ENCODE data around the gene TNS3.
"Not testable (repeated sequence)": the region's sequence is repeated elsewhere in the genome, so short reads cannot be mapped to it uniquely, and the experiment has no call there.

Gene TNS3

DNA sequence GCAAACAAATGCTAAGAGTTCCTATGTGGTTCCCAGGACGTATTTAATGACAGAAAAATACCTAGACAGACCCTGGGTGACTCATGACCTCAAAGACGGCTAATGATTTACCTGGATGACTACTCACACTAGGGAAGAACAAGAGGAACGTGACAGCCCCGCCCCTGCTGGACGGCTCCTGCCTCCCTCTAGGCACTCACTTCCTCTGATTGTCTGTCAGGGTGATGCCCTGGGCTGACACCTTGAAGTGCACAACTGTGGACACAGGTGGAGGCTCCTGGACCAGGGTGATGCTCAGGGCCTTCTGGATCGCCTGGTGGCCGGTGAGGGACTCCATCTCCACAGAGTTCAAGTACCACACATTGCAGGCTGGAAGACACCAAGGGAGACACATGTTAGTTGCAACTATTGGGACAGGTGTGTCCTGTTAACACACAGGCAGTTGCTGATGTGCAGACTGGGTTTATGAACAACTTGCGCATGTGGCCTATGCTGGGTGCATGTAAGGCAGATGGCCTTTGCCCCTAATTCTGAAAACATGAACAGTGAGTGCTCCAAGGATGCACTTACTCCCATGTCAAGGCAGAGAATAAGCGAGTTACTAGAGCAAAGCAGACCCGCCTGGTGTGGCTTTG, 298.3 kb downstream of the TNS3 start:
- no peak for DNase-seq (ENCODE audit: low read depth in 2 of 2)

DNA sequence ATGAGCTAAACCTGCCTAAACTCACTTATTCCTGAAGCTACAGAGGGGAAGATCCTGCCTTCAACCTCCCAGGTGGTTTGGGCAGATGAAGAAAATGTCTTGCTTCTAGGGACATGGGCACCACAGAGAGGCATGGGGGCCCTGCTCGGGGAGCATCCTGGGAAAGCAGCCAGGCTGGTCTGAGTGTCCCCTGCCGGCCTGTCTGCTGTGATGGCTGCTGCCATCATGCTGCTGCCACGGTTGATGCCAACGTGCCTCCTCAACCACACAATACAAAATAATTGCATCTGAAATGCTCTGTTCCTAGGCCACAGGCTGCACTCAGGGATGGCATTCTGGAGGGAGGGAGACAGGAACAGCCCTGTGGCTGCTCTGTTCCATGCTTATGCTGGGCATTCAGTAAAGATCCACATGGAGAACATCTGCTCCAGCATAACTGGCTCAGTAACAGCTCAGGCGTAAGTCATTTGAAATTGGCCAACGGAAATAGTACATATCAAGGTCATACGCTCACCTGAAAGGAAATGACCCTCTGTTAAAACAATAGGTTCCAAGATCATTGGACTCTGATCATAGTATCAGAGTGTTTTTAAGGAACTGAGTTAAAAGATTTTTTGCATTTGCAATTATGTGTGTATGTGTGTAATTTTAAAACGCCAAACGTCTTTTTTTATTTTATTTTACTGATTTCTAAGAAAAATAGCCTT, 299.0 kb downstream of the TNS3 start:
- no peak for DNase-seq (ENCODE audit: low read depth in 2 of 2)

DNA sequence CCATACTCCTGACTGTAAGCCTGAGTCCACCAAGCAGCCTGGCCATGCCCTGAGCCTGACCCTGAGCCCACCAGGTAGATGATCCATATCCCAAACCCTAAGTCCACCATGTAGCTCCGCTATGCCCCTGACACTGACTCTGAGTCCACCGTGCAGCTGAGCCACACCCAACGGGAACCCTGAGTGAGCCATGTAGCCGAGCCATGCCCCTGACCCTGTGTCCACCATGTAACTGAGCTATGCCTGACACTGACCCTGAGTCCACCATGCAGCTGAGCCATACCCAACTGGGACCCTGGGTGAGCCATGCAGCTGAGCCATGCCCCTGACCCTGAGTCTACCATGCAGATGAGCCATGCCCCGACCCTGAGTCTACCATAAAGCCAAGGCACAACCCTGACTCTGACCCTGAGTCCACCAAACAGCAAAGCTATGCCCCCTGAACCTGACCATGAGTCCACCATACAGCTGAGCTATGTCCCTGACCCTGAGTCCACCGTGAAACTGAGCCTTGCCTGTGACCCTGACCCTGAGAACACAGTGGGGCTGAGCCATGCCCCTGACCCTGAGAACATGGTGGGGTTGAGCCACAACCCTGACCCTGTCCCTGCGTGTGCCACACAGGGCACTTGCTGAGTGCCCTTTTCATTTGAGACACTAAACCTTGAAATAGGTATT, 299.8 kb downstream of the TNS3 start:
- no peak for DNase-seq (ENCODE audit: low read depth in 2 of 2)

DNA sequence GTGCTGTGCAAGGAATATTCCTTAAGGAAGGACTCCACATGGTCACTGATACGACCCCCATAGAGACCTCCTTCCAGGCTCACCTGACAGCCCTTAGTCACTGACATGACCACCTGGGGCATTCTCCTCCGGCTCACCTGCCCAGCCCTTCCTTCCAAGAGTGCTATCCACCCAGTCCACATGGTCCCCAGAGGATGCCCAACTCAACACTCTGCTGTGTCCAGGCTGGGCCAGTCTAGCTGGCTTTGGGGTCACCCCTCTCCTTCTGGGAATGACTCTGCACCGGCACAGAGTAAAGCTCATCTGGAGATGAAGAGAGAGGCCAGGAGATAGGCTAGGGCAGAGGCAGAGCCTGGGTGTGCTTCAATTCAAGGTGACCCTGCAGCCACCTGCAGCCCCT, 300.8 kb downstream of the TNS3 start:
- no peak for DNase-seq (ENCODE audit: low read depth in 2 of 2)

DNA sequence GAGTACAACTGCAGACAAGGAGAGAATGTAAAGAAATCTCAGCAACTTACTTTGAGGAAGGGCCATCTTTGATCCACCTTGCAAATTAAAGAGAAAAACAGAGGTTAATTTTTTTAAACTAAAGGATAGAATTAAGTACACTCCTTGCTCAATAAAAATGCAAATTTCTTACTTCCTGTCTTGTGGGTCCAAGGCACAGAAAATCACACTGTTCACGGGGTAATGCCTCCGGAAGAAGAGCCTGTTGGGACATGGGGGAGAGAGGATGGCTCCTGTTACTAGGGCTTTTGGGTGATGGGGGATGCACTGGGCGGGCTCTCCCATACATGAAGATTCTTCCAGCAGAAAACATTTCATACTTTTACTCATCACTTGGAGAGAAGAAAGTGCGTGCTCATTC, 301.8 kb downstream of the TNS3 start:
- DNase-seq (ENCODE audit: low read depth in 2 of 2), result no peak

DNA sequence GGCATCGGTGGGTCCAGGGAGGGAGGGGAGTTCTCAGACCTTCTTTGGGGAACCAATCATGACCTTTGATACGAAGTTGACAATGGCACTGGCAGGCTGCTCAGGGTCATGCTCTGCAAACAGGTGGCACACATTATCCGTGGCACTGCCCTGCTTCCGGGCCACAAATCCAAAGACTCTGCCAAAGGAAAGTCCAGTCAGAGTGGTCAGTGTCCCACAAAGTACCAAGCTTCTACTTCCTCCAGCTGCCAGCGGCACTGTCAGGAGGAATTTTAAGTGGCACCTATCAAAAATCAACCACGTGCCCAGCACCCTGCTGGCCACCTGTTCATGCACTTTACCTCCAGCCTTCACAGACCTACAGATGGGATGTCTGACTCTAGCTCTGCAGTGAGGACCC, 303.9 kb downstream of the TNS3 start:
- DNase-seq (ENCODE audit: low read depth in 2 of 2), result no peak

DNA sequence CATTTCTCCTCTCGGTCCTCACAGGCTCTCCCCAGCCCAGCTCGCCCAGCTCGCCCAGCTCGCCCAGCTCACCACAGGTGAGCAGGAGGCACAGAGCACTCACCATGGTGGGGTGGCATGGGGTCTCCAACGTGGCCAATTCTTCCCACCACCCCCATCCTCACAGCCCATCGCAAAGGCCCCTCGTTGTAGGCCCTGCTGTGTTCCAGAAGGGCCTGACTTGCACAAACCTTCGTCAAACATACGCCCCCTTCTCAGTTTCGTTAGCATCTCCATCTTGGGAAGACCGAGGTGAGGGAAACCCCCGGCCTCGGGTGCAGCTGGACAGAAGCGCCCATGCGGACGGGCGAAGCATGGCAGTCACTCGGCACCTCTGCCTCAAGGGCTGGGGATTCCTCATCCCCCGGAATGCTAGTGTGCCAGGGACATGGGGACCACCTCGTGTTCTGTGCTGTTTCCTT, 304.6 kb downstream of the TNS3 start:
- no peak for DNase-seq (ENCODE audit: low read depth in 2 of 2)

DNA sequence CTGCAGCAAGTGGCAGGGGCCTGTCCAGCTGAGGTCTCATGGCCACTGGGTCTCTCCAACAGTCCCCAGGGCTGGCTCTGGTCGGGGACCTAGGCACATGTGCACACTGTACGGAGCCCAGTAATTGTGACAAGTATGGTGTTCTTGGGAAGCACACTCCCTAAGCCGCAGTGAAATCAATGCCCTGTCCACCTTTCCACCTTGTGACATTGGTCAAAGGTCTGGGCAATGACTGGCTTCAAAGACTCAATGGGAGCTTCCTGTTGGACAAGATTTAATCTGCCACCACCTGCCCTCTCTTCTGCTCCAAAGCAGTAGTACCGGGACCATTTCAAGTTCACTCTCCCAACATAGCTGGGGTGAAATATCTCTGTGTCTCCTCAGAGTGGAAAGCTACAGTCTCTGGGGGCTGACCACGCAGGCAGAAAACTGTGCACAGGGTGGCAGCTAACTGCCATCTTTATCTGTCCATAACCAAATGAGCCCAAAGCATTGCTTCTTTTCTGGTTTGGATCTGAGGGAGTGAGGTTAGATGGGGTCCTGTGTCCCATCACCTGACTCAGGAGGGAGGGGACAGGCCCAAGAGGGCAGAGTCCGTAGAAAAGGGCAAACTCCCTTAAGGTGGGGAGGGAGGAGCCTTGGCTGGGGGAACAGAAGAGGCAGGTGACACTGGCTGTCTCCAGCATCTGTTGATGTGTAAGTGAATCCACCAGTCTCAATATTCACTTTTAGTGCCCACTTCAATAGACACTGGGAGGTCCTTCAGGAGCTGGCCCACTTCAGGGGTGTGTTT, 307.7 kb downstream of the TNS3 start:
- DNase-seq (ENCODE audit: low read depth in 2 of 2), result no peak

DNA sequence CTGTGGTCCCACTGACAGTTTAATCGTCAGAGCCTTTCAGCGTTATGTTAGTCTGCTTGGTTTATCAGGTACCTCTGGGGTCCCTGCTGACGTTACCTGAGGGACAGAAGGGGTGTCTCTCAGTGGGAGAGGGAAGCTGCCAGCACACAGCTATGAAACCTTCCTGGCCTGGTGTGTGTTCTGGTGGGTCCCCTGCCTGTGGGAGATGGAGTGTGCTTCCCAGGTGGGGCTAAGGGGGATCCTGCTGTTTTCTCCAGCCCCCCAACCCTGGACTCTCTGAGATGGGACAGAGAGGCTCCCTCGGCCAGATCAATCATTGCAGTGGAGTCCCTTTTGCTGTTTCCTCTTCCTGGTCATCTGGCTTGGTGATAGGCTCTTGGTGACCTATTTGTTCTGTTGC, 308.8 kb downstream of the TNS3 start:
- no peak for DNase-seq (ENCODE audit: low read depth in 2 of 2)

DNA sequence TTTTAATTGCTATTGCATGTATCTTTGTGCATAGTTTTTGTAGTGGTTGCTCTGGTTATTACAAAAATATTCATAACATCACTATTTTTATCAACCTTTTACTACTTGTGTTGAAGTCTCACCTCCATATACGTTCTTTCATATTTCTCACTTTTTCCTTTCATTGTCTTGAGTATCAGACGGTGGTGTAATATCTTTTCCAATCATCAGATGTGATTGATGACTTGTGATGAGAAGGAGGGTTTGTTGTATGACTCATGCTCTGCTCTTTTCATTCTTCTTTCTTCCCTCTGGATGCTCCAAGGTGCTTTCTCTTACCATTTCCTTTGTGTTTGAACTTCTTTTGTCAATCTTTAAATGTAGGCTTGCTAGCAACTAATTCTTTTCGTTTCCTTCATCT, 310.2 kb downstream of the TNS3 start:
- no peak for DNase-seq (ENCODE audit: low read depth in 2 of 2)

DNA sequence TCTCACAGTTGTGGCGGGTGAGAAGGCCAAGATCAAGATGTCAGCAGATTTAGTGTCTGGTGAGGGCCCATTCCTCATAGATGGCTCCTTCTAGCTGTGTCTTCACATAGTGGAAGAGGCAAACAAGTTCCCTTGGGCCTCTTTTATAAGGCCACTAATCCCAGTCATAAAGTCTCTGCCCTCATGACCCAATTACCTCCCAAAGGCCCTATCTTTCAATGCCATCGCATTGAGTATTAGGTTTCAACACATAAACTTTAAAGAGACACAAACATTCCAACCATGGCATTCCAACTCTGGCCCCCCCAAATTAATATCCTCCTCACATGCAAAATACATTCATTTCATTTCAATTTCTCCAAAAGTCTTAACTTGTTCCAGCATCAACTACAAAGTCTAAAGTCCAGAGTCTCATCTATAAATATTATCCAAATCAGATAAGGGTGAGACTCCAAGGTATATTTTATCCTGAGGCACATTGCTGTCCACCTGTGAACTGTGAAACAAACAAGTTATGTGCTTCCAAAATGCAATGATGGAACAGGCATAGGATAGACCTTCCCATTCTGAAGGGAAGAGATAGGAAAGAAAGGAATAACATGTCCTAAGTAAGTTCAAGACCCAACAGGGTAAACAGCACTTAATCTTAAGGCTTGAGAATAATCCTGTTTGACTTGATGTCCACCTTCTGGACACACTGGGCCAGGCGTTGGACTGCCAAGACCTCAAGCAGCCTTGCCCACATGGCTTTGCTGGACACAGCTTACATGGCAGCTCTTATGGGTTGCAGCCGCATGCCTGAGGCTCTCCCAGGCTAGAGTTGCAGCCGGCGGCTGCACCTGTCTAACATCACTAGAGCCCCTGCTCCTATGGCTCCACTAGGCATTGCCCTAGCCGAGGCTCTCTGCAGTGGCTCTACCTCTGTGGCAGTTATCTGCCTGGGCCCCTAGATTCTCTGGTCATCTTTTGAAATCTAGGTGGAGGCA, 312.8 kb downstream of the TNS3 start:
- DNase-seq (ENCODE audit: low read depth in 2 of 2), result no peak

DNA sequence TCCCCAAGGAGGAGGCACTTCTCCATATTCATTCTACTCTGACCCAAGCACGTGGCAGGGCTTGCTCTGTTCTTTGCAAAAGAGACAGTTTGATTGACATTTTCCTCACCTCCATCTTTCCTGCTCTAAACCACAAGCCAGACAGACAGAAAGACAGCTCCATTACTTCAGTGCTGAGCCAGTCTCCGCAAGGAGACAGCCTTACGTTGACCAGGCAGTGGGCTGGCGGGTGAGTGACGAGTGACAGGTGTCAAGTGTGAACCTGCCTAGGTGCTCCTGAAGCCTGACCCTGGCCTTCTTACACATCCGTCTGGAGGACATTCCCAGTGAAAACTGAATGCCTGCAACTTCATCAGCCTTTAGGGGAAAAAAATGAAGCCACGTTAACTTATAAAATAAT, 314.6 kb downstream of the TNS3 start:
- no peak for DNase-seq (ENCODE audit: low read depth in 2 of 2)

DNA sequence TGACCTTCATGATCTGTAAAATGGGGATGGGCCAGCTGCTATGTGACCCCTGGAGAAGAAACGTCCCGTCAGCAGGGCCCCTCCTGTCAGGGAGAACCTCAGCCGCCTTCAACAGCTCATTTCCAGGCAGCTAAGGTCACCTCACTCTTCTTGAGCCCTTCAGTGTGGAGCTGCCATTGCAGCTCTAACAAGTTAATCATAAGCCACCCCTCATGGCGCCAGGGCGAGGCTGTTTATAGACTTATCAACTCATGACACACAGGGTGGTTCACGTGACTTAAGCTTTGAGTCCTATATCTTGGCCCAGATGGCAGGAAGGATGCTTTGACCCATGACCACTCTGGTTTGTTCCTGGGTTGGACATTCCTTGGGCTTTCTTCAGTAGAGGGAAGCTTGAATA, 315.1 kb downstream of the TNS3 start:
- DNase-seq (ENCODE audit: low read depth in 2 of 2), result no peak

DNA sequence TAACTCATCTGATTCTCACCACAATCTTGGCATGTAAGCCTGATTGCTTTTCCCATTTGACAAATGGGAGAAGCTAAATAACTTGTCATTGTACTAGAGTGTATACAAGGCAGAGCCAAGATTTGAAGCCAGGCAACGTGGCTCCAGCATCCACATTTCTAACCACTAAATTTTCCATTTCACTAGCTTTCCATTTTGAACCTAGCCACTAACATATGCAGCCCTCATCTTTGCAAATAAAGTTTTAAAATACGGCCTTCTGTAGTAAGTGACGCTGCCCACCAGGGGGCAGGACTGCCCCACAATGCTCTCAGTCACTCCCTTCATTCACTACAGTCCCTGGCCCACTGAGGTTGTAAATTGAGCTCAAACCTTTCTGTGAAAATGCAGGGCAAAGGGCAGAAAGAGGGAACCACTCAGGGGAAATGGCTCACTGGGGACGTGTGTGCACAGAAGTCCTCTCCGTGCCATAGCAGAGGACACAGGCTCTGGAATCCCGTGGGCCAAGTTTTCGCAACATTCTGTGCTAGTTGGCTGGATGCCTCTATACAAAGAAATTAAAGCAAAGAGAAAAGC, 315.7 kb downstream of the TNS3 start:
- DNase-seq (ENCODE audit: low read depth in 2 of 2), result no peak

DNA sequence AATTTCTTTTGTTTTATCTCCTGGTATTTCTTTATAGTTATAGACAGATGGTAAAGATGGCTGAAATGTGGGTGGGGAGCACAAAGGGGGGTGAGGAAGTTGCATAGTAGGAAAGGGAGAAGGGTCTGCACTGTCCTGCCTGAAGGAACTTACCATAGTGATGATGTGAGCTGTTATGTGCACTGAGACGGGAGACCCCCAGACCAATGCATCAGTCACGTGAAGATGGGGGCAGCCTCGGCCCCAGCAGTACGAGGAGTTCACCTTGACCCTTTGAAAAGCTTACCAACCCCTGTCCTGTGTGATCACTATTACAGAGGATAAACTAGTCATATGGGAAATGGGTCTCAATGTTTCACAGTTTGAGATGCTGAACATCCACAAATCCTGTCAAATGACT, 316.3 kb downstream of the TNS3 start:
- no peak for DNase-seq (ENCODE audit: low read depth in 2 of 2)

DNA sequence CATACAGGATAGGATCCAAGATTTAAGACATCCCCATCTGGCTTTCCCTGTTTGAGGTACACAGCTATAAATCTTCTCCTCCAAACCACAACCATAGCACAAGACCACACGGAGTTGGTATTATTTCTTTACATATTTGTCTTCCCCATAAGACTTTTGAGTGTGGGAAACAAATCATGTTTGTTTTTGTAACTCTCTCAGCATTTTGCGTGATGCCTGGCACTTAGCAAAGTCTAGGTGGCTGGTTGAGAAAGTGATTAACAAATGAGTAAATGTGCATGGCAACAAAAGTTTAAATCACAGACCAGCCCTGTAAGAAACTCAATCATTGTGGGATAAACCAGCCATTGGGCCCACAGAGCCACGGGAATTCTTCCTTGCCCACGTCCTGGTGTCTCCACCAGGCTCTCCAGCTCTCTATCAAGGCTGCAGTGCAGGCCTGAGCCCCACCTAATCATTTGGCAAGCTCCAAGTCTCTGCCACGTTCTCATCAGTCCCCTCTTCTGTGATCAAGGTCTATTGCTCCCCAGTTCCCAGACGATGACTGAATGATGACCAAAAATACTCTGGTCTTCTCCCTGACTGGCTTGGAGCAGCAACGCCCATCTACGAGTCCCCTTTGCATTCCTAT, 317.8 kb downstream of the TNS3 start:
- no peak for DNase-seq (ENCODE audit: low read depth in 2 of 2)

DNA sequence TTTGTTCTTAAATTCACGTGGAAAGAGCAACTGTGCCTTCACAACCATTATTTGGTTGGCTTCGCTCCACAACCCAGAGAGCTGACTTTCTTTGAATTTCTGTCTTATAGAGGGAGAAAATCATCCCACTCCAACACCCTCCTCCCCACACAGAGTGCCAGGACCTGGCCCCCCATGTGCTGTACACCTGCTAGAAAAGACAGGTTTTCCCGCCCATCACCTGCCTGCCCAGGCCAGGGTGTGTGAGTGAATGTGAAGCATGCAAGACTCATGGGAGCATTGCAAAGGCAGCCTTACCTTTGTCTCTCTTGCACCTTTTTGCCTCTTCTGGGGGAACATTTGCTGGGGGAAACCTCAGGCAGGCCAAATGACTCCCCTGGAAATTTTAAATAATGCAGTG, 319.0 kb downstream of the TNS3 start:
- DNase-seq (ENCODE audit: low read depth in 2 of 2), result no peak

DNA sequence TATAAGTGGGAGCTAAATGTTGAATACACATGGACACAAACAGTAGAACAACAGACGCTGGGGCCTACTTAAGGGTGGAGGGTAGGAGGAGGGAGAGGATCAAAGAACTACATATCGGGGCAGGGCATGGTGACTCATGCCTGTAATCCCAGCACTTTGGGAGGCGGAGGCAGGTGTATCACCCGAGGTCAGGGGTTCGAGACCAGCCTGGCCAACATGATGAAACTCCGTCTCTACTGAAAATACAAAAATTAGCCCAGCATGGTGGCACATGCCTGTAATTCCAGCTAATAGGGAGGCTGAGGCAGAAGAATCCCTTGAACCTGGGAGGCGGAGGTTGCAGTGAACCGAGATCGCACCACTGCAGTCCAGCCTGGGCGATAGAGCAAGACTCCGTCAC, 319.8 kb downstream of the TNS3 start:
- DNase-seq (ENCODE audit: low read depth in 2 of 2), result not testable (repeated sequence)

DNA sequence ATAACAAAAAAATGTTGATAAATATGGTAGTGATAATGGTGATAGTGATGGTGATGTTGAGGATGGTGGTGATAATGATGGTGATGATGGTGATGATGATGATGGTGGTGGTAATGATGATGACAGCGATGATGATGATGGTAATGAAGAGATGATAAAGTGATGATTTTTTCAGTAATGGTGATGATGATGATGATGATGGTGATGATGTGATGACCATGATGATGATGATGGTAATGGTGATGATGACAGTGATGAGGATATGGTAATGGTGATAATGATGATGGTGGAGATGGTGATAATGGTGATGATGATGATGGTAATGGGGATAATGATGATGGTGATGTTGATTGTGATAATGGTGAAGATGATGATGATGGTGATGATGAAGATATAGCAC, 321.6 kb downstream of the TNS3 start:
- DNase-seq (ENCODE audit: low read depth in 2 of 2), result no peak

DNA sequence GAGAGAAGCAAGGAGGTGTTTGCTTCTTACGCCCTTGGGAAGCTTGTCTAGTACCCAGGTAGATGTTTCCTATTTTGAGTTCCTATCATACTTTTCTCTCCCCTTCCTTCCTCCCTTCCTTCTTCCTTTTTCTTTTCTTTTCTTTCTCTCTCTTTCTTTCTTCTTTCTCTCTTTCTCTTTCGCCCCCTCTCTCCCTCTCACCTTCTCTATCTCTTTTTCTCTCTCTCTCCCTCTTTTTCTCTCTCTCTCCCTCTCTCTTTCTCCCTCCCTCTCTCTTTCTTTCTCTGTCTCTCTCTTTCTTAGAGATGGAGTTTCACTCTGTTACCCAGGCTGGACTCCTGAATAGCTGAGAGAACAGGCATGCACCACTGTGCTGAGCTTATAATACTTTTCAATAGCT, 322.2 kb downstream of the TNS3 start:
- no peak for DNase-seq (ENCODE audit: low read depth in 2 of 2)

Data from stimulated activated CD4-positive, alpha-beta T cell treated with anti-CD3 and anti-CD28 coated beads, Interleukin-1b, Interleukin-23, amount 100 ng/mL, for 1 hour (primary cell).